ENCODE results near the gene PCDHA5. TPM values are rescaled to one million over a fixed set of nuclear protein-coding genes. Genes with fewer than 3 reads are reported as not detected.
"Not testable (repeated sequence)": the region's sequence is repeated elsewhere in the genome, so short reads cannot be mapped to it uniquely, and the experiment has no call there.

The PCDHA5 gene
- total RNA-seq, 2 experiments from 2014 or later = not detected

DNA sequence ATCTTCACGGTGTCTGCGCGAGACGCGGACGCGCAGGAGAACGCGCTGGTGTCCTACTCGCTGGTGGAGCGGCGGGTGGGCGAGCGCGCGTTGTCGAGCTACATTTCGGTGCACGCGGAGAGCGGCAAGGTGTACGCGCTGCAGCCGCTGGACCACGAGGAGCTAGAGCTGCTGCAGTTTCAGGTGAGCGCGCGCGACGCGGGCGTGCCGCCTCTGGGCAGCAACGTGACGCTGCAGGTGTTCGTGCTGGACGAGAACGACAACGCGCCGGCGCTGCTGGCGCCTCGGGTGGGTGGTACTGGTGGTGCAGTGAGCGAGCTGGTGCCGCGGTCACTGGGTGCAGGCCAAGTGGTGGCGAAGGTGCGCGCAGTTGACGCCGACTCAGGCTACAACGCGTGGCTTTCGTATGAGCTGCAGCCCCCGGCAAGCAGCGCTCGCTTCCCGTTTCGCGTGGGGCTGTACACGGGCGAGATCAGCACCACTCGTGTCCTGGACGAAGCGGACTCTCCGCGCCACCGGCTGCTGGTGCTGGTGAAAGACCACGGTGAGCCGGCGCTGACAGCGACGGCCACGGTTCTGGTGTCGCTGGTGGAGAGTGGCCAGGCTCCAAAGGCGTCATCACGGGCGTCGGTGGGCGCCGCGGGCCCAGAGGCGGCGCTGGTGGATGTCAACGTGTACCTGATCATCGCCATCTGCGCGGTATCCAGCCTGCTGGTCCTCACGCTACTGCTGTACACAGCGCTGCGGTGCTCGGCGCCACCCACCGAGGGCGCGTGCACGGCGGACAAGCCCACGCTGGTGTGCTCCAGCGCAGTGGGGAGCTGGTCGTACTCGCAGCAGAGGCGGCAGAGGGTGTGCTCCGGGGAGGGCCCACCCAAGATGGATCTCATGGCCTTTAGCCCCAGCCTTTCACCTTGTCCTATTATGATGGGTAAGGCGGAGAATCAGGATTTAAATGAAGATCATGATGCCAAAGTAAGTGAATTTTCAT is 8.4 kb downstream of the PCDHA5 start:
- POLR2A ChIA-PET; DNase-seq; H3K4me3 Mint-ChIP-seq; CTCF ChIA-PET; H3K27ac Mint-ChIP-seq; H3K4me1 Mint-ChIP-seq (ENCODE audit: low read depth); intact Hi-C loops (cut with micrococcal nuclease): not testable (repeated sequence)
- Mint-ChIP-seq H3K9me3 (peaks cover 27% of the 10 kb centered on the region), H3K36me3 (peaks cover 24% of the 10 kb centered on the region), H3K27me3 (peaks cover 28% of the 10 kb centered on the region)

DNA sequence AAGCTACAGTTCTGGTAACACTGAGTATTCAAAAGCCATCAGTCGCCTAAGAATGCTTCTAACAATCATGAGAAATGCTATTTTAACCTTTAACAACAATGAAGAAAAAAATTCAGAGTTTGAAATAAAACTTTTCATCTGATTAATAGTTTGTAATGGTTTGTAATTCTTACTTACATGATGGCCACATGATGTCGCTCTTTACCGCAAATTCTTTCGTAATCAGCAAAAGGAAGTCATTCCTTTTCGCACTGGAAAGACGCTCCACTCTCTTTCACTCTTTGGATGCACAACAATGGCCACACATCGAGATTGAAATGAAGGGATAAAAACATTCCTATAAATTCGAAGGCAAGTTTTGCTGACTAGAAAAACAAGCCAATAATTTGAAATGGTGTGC is 12.6 kb downstream of the PCDHA5 start, which contains the start of gene PCDHA7:
TSS of gene PCDHA7 (plus strand) at position 277 of the 400 bp plus-strand sequence. CDS start at position 392, 115 bp downstream.
- ChIA-PET POLR2A (no interaction called here), CTCF (interaction anchor here (0.9 kb wide), 1 partner anchor 193 kb away, joined by 3 read pairs; no protein-coding TSS in a partner anchor)
- H3K4me1 Mint-ChIP-seq (ENCODE audit: low read depth) = no peaks in the 10 kb centered on the region

DNA sequence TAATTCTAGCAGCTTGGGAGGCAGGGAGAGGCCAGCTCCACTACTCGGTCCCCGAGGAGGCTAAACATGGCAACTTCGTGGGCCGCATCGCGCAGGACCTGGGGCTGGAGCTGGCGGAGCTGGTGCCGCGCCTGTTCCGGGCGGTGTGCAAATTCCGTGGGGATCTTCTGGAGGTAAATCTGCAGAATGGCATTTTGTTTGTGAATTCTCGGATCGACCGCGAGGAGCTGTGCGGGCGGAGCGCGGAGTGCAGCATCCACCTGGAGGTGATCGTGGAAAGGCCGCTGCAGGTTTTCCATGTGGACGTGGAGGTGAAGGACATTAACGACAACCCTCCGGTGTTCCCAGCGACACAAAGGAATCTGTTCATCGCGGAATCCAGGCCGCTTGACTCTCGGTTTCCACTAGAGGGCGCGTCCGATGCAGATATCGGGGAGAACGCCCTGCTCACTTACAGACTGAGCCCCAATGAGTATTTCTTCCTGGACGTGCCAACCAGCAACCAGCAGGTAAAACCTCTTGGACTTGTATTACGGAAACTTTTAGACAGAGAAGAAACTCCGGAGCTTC is 13.1 kb downstream of the PCDHA5 start:
- H3K27ac Mint-ChIP-seq; POLR2A ChIA-PET; intact Hi-C loops (cut with micrococcal nuclease); H3K4me3 Mint-ChIP-seq; H3K4me1 Mint-ChIP-seq (ENCODE audit: low read depth); DNase-seq; H3K36me3 Mint-ChIP-seq: not testable (repeated sequence)
- CTCF ChIA-PET = interaction anchor here (0.9 kb wide), 1 partner anchor 192 kb away, joined by 3 read pairs; no protein-coding TSS in a partner anchor
- H3K27me3 Mint-ChIP-seq = peaks cover 15% of the 10 kb centered on the region
- peaks cover 21% of the 10 kb centered on the region for H3K9me3 Mint-ChIP-seq

More for the DNA sequence above, 12.6 kb downstream of the PCDHA5 start, which contains the start of gene PCDHA7:
- peaks cover 23% of the 10 kb centered on the region for H3K9me3 Mint-ChIP-seq
- H3K27ac Mint-ChIP-seq = no peak within 1 kb of the TSS
- peaks cover 16% of the 10 kb centered on the region for H3K27me3 Mint-ChIP-seq
- H3K4me3 Mint-ChIP-seq = no peak within 1 kb of the TSS
- peaks cover 12% of the 10 kb centered on the region for H3K36me3 Mint-ChIP-seq
- intact Hi-C loops (cut with micrococcal nuclease) = no loop called here
- no peak for DNase-seq

DNA sequence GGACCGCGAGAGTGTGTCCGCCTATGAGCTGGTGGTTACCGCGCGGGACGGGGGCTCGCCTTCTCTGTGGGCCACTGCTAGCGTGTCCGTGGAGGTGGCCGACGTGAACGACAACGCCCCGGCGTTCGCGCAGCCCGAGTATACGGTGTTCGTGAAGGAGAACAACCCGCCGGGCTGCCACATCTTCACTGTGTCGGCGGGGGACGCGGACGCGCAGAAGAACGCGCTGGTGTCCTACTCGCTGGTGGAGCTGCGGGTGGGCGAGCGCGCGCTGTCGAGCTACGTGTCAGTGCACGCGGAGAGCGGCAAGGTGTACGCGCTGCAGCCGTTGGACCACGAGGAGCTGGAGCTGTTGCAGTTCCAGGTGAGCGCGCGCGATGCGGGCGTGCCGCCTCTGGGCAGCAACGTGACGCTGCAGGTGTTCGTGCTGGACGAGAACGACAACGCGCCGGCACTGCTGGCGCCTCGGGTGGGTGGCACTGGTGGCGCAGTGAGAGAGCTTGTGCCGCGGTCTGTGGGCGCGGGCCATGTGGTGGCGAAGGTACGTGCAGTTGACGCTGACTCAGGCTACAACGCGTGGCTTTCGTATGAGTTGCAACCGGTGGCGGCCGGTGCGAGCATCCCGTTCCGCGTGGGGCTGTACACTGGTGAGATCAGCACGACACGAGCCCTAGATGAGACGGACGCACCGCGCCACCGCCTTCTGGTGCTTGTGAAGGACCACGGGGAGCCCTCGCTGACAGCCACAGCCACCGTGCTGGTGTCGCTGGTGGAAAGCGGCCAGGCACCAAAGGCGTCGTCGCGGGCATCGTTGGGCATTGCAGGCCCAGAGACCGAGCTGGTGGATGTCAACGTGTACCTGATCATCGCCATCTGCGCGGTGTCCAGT is 14.5 kb downstream of the PCDHA5 start:
- intact Hi-C loops (cut with micrococcal nuclease) = no loop called here
- H3K36me3 Mint-ChIP-seq = peaks cover 9% of the 10 kb centered on the region
- no peak overlapping the region for H3K4me3 Mint-ChIP-seq
- H3K27ac Mint-ChIP-seq = no peak overlapping the region
- H3K27me3 Mint-ChIP-seq = peaks cover 17% of the 10 kb centered on the region
- peaks cover 23% of the 10 kb centered on the region for H3K9me3 Mint-ChIP-seq
- ChIA-PET POLR2A (no interaction called here), CTCF (interaction anchor here (0.6 kb wide), 1 partner anchor 52 kb away, joined by 3 read pairs; no protein-coding TSS in a partner anchor)
- no peak for DNase-seq
- H3K4me1 Mint-ChIP-seq (ENCODE audit: low read depth) = no peaks in the 10 kb centered on the region

DNA sequence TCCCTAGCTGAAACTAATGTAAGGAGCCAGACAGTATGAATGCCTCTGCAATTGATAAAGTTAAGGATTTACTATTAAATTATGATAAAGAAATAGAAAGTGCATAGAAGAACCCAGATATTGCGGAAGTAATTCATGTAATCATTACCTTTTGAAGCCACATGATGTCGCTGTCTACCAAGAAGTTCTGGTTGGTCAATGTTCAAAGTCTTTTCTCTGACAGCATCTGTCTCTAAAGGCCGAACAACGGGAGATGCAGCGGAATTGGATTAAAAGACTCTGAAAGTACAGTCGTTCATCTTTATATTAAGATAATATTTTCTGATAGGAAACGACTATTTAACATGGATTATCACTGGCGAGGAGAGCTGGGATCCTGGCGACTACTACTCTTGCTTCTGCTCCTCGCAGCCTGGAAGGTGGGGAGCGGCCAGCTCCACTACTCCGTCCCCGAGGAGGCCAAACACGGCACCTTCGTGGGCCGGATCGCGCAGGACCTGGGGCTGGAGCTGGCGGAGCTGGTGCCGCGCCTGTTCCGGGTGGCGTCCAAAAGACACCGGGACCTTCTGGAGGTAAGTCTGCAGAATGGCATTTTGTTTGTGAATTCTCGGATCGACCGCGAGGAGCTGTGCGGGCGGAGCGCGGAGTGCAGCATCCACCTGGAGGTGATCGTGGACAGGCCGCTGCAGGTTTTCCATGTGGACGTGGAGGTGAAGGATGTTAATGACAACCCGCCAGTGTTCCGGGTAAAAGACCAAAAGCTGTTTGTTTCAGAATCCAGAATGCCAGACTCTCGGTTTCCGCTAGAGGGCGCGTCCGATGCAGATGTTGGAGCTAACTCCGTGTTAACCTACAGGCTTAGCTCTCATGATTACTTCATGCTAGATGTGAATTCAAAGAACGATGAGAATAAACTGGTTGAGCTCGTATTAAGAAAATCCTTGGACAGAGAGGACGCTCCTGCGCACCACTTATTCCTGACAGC is 19.9 kb downstream of the PCDHA5 start, which contains the start of gene PCDHA8:
TSS of gene PCDHA8 (plus strand) at position 210 of the 985 bp plus-strand sequence. CDS start at position 345, 135 bp downstream.
- H3K36me3 Mint-ChIP-seq = peaks cover 5% of the 10 kb centered on the region
- no peak within 1 kb of the TSS for H3K4me3 Mint-ChIP-seq
- no peaks in the 10 kb centered on the region for H3K4me1 Mint-ChIP-seq (ENCODE audit: low read depth)
- H3K27me3 Mint-ChIP-seq = peaks cover 6% of the 10 kb centered on the region
- no peak for DNase-seq
- intact Hi-C loops (cut with micrococcal nuclease) = no loop called here
- CTCF ChIA-PET = interaction anchor here (0.7 to 1.1 kb wide), 4 partner anchors 13 to 126 kb away, joined by 3 read pairs; partner anchors contain the start of gene PCDHA6
- H3K27ac Mint-ChIP-seq = no peak within 1 kb of the TSS
- POLR2A ChIA-PET = interaction anchor here (0.6 kb wide), 1 partner anchor 11 kb away, joined by 3 read pairs; no protein-coding TSS in a partner anchor
- peaks cover 18% of the 10 kb centered on the region for H3K9me3 Mint-ChIP-seq

DNA sequence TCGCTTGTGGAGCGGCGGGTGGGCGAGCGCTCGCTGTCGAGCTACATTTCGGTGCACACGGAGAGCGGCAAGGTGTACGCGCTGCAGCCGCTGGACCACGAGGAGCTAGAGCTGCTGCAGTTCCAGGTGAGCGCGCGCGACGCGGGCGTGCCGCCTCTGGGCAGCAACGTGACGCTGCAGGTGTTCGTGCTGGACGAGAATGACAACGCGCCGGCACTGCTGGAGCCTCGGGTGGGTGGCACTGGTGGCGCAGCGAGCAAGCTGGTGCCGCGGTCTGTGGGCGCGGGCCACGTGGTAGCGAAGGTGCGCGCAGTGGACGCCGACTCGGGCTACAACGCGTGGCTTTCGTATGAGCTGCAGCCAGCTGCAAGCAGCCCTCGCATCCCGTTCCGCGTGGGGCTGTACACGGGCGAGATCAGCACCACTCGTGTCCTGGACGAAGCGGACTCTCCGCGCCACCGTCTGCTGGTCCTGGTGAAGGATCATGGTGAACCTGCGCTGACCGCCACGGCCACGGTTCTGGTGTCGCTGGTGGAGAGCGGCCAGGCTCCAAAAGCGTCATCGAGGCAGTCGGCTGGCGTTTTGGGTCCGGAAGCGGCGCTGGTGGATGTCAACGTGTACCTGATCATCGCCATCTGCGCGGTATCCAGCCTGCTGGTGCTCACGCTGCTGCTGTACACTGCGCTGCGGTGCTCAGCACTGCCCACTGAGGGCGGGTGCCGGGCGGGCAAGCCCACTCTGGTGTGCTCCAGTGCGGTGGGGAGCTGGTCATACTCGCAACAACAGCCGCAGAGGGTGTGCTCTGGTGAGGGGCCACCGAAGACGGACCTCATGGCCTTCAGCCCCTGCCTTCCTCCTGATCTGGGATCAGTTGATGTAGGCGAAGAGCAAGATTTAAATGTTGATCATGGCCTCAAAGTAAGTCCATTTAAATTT is 21.7 kb downstream of the PCDHA5 start:
- DNase-seq = no peak
- ChIA-PET CTCF (no interaction called here), POLR2A (no interaction called here)
- Mint-ChIP-seq H3K27ac (no peak overlapping the region), H3K4me1 (ENCODE audit: low read depth) (no peaks in the 10 kb centered on the region), H3K4me3 (no peak overlapping the region), H3K36me3 (peaks cover 5% of the 10 kb centered on the region), H3K9me3 (peaks cover 20% of the 10 kb centered on the region), H3K27me3 (peaks cover 12% of the 10 kb centered on the region)
- intact Hi-C loops (cut with micrococcal nuclease) = no loop called here

DNA sequence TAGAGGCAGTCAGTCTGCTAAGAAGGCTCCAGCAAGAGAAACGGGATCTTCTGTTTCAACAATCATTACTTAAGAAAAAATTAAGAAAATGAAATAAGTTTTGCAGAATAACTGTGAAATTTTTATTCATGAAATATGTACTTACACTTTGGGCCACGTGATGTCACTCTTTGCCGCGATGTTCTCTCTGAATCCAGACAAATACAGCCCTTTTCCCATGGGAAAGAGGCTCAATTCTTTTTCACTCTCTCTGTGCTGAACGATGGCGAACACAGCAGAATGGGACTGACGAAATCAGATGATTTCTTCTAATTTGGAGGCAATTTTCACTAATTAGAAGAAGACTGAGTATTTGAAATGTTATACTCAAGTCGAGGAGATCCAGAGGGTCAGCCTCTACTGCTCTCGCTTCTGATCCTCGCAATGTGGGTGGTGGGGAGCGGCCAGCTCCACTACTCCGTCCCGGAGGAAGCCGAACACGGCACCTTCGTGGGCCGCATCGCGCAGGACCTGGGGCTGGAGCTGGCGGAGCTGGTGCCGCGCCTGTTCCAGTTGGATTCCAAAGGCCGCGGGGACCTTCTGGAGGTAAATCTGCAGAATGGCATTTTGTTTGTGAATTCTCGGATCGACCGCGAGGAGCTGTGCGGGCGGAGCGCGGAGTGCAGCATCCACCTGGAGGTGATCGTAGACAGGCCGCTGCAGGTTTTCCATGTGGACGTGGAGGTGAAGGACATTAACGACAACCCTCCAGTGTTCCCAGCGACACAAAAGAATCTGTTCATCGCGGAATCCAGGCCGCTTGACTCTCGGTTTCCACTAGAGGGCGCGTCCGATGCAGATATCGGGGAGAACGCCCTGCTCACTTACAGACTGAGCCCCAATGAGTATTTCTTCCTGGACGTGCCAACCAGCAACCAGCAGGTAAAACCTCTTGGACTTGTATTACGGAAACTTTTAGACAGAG is 27.0 kb downstream of the PCDHA5 start, which contains the start of gene PCDHA9:
TSS of gene PCDHA9 (plus strand) at position 244 of the 964 bp plus-strand sequence. CDS start at position 358, 114 bp downstream.
- intact Hi-C loops (cut with micrococcal nuclease); H3K4me1 Mint-ChIP-seq (ENCODE audit: low read depth); POLR2A ChIA-PET; H3K36me3 Mint-ChIP-seq; DNase-seq; H3K27ac Mint-ChIP-seq; H3K4me3 Mint-ChIP-seq: not testable (repeated sequence)
- CTCF ChIA-PET = interaction anchor here (2.0 kb wide), 1 partner anchor 21 kb away, joined by 6 read pairs; the partner anchor contains the start of gene PCDHA11
- Mint-ChIP-seq H3K27me3 (peaks cover 13% of the 10 kb centered on the region), H3K9me3 (peaks cover 13% of the 10 kb centered on the region)

DNA sequence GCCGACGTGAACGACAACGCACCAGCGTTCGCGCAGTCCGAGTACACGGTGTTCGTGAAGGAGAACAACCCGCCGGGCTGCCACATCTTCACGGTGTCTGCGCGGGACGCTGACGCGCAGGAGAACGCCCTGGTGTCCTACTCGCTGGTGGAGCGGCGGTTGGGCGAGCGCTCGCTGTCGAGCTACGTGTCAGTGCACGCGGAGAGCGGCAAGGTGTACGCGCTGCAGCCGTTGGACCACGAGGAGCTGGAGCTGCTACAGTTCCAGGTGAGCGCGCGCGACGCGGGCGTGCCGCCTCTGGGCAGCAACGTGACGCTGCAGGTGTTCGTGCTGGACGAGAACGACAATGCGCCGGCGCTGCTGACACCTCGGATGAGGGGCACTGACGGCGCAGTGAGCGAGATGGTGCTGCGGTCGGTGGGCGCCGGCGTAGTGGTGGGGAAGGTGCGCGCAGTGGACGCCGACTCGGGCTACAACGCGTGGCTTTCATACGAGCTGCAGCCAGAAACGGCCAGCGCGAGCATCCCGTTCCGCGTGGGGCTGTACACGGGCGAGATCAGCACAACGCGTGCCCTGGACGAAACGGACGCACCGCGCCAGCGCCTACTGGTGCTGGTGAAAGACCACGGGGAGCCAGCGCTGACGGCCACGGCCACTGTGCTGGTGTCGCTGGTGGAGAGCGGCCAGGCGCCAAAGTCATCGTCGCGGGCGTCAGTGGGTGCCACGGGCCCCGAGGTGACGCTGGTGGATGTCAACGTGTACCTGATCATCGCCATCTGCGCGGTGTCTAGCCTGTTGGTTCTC is 28.6 kb downstream of the PCDHA5 start:
- H3K27ac Mint-ChIP-seq; CTCF ChIA-PET; POLR2A ChIA-PET; H3K36me3 Mint-ChIP-seq; H3K4me1 Mint-ChIP-seq (ENCODE audit: low read depth); intact Hi-C loops (cut with micrococcal nuclease); H3K4me3 Mint-ChIP-seq; DNase-seq: not testable (repeated sequence)
- Mint-ChIP-seq H3K9me3 (peaks cover 13% of the 10 kb centered on the region), H3K27me3 (peaks cover 17% of the 10 kb centered on the region)

Data from activated CD4-positive, alpha-beta memory T cell treated with anti-CD3 and anti-CD28 coated beads for 36 hours (primary cell).